ENCODE measurements around the gene MLN. TPM values are rescaled to one million over a fixed set of nuclear protein-coding genes. Genes with fewer than 3 reads are reported as not detected.

The MLN gene
- total RNA-seq, 1 experiment from 2014 or later, result not detected

DNA sequence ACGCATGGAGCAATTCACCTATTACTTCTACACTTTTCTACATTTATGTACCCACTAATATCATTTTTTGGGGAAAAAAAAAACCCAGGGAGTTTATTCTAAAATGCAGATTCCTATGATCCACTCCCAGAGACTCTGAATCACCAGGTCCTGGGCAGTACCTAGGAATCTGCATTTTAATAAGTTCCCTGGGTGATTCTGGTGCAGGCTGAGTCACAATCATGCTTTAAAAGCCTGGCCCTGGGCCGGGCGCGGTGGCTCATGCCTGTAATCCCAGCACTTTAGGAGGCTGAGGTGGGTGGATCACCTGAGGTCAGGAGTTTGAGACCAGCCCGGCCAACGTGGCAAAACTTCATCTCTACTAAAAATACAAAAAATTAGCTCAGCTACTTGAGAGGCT is 43.3 kb upstream of the MLN start:
- Mint-ChIP-seq H3K27ac (no peak overlapping the region), H3K4me3 (no peak overlapping the region), H3K9me3 (no peaks in the 10 kb centered on the region), H3K4me1 (peaks cover 27 to 33% of the 10 kb centered on the region in 2 experiments), H3K36me3 (ENCODE audit: insufficient read depth in 1 of 3, low read depth in 3 of 3) (no peaks in the 10 kb centered on the region), H3K27me3 (ENCODE audit: low read depth) (peaks cover 1% of the 10 kb centered on the region; the same call in 1 of the 2 replicates)
- TF ChIP-seq, protein P1, sequence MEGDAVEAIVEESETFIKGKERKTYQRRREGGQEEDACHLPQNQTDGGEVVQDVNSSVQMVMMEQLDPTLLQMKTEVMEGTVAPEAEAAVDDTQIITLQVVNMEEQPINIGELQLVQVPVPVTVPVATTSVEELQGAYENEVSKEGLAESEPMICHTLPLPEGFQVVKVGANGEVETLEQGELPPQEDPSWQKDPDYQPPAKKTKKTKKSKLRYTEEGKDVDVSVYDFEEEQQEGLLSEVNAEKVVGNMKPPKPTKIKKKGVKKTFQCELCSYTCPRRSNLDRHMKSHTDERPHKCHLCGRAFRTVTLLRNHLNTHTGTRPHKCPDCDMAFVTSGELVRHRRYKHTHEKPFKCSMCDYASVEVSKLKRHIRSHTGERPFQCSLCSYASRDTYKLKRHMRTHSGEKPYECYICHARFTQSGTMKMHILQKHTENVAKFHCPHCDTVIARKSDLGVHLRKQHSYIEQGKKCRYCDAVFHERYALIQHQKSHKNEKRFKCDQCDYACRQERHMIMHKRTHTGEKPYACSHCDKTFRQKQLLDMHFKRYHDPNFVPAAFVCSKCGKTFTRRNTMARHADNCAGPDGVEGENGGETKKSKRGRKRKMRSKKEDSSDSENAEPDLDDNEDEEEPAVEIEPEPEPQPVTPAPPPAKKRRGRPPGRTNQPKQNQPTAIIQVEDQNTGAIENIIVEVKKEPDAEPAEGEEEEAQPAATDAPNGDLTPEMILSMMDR (conservative IDR thresholded peaks at IDR 0.05), result no peak
- Histone ChIP-seq H3K4ac (ENCODE audit: low read depth, low read length) (no peak overlapping the region), H3K4me2 (ENCODE audit: insufficient read depth, insufficient read length, low read length) (no peak overlapping the region), H3K14ac (ENCODE audit: insufficient read depth, low read length) (no peak overlapping the region), H3K27ac (ENCODE audit: insufficient read length, low read depth, low read length) (no peak overlapping the region), H3K23ac (ENCODE audit: insufficient read length, low read depth, low read length) (no peak overlapping the region), H2BK5ac (ENCODE audit: insufficient read length, low read length) (no peak overlapping the region), H2AK5ac (ENCODE audit: insufficient read length, low read length) (no peak overlapping the region), H3K79me2 (ENCODE audit: insufficient read depth, low read length) (no peaks in the 10 kb centered on the region), H4K20me1 (ENCODE audit: control insufficient read depth, insufficient read depth, insufficient read length) (no peaks in the 10 kb centered on the region), H2AFZ (ENCODE audit: low read length) (no peak overlapping the region), H4K91ac (ENCODE audit: insufficient read length, low read depth, low read length) (no peak overlapping the region), H2BK12ac (ENCODE audit: insufficient read length, low read depth, low read length) (no peak overlapping the region), H3T11ph (ENCODE audit: low read length) (no peak overlapping the region), H2BK120ac (ENCODE audit: low read depth, low read length, poor library complexity, severe bottlenecking) (no peak overlapping the region), H3K27me3 (ENCODE audit: insufficient read depth, low read length) (no peaks in the 10 kb centered on the region), H3K23me2 (ENCODE audit: insufficient read length, low read depth, low read length, poor library complexity, severe bottlenecking) (no peaks in the 10 kb centered on the region), H2BK15ac (ENCODE audit: low read depth, low read length) (no peak overlapping the region), H3K9ac (ENCODE audit: extremely low read depth, insufficient read length, low read length) (no peak overlapping the region), H3K79me1 (ENCODE audit: insufficient read depth, low read depth, low read length, poor library complexity, severe bottlenecking) (no peaks in the 10 kb centered on the region), H4K8ac (replicated peaks; ENCODE audit: insufficient read length, low read depth, low read length) (no peak overlapping the region), H3K4me1 (ENCODE audit: insufficient read depth, low read length) (no peaks in the 10 kb centered on the region), H3K56ac (ENCODE audit: insufficient read length, low read depth, low read length) (no peak overlapping the region), H4K5ac (ENCODE audit: insufficient read length, low read depth, low read length) (no peak overlapping the region), H2BK20ac (ENCODE audit: low read depth, low read length, poor library complexity, severe bottlenecking) (no peak overlapping the region), H3K18ac (ENCODE audit: insufficient read length, low read depth, low read length) (no peak overlapping the region), H3K9me3 (ENCODE audit: control insufficient read depth, low read depth, low read length) (no peaks in the 10 kb centered on the region)
- DNase-seq, result no peak
- no CpG with 5 or more reads among the region's 6 CpGs for WGBS (ENCODE audit: extremely low coverage, insufficient read length, low lambda C conversion rate)

All from H9 (cell line).